Measurements from ENCODE around the gene CTNND2.

GRCh38 chr5:11300736-11301135 lies 603.5 kb downstream of the CTNND2 start:
- TF ChIP-seq CTCF (IDR thresholded peaks at IDR 0.05) (no peak), POLR2A (IDR thresholded peaks at IDR 0.05) (no peak)

All from Peyer's patch (tissue), 4 donors.